ENCODE data around the gene CAMLG. TPM values are rescaled to one million over a fixed set of nuclear protein-coding genes. Genes with fewer than 3 reads are reported as not detected.
"Not testable (repeated sequence)": the region's sequence is repeated elsewhere in the genome, so short reads cannot be mapped to it uniquely, and the experiment has no call there.

Gene CAMLG
- total and polyA plus RNA-seq, 2 of the 8 experiments (the other 6 are each of a cell fraction or from before 2014, with no cell fraction given) = 12.3 to 42.8 TPM

GRCh38 chr5:134758504-134759341 lies 20.4 kb downstream of the CAMLG start, which contains the start of gene DDX46 (continued):
- no peak for TF ChIP-seq KDM1A (IDR thresholded peaks at IDR 0.05; ENCODE audit: borderline replicate concordance, low read length)
- TF ChIP-seq SIRT6 (IDR thresholded peaks at IDR 0.05; ENCODE audit: low read length) = no peak
- no peak for TF ChIP-seq RXRA (IDR thresholded peaks at IDR 0.05; ENCODE audit: insufficient read depth, low read depth, low read length)
- TF ChIP-seq TEAD4 (IDR thresholded peaks at IDR 0.05; ENCODE audit: low read depth, low read length) = no peak
- TF ChIP-seq EP300 (IDR thresholded peaks at IDR 0.05; ENCODE audit: borderline replicate concordance in 1 of 2, low read depth in 2 of 2, low read length in 2 of 2) = no peak

- H2AK5ac ChIP-seq (ENCODE audit: low read depth, low read length); H4K20me1 ChIP-seq (replicated peaks in 1 of 2; ENCODE audit: control insufficient read depth in 1 of 2, insufficient read depth in 2 of 2, low read length in 2 of 2); H3K9ac ChIP-seq (replicated peaks in 1 of 4; ENCODE audit: extremely low read depth in 1 of 4, low read depth in 3 of 4, low read length in 3 of 4); H3K4me1 ChIP-seq (replicated peaks in 1 of 4; ENCODE audit: control insufficient read depth in 3 of 4, insufficient read depth in 4 of 4, low read length in 3 of 4); H2AFZ ChIP-seq (ENCODE audit: low read length); H3K23me2 ChIP-seq (ENCODE audit: low read depth, low read length); H3K4me2 ChIP-seq (ENCODE audit: insufficient read depth in 1 of 2, low read depth in 2 of 2, low read length in 2 of 2); H2BK15ac ChIP-seq (ENCODE audit: low read length); H3K56ac ChIP-seq (replicated peaks; ENCODE audit: insufficient read length, low read depth, low read length); H2BK5ac ChIP-seq (ENCODE audit: low read depth, low read length); H3K14ac ChIP-seq (ENCODE audit: insufficient read length); FAIRE-seq; H3K23ac ChIP-seq (ENCODE audit: insufficient read length); H3K4ac ChIP-seq (replicated peaks; ENCODE audit: insufficient read length, low read depth, low read length); DNase-seq (ENCODE audit: low read depth in 1 of 2, low spot score in 2 of 2); H4K91ac ChIP-seq (replicated peaks; ENCODE audit: insufficient read length, low read length); H2BK12ac ChIP-seq (ENCODE audit: low read depth, low read length); H3K79me1 ChIP-seq (ENCODE audit: low read depth, low read length); H2BK120ac ChIP-seq (replicated peaks; ENCODE audit: low read depth, low read length); H2BK20ac ChIP-seq (ENCODE audit: low read length); H3K27me3 ChIP-seq (replicated peaks in 1 of 4; ENCODE audit: control insufficient read depth in 3 of 4, extremely low read depth in 1 of 4, insufficient read depth in 3 of 4, low read length in 3 of 4); H3K9me3 ChIP-seq (ENCODE audit: insufficient read depth in 2 of 2, low read depth in 1 of 2, low read length in 1 of 2); H4K5ac ChIP-seq (ENCODE audit: insufficient read length, low read depth, low read length); H3K27ac ChIP-seq (ENCODE audit: low read depth, low read length); H3K4me3 ChIP-seq (ENCODE audit: extremely low read depth in 1 of 4, insufficient read depth in 2 of 4, low read depth in 3 of 4, low read length in 4 of 4); H4K8ac ChIP-seq (ENCODE audit: extremely low read depth, insufficient read depth, low read length); H3K18ac ChIP-seq (ENCODE audit: extremely low read depth, low read length): not testable (repeated sequence)
- POLR2A ChIA-PET (ENCODE audit: partially characterized antibody) = interaction anchor here (0.6 to 1.0 kb wide), 3 partner anchors 9 to 74 kb away, joined by 3 to 6 read pairs (median 3); no protein-coding TSS in a partner anchor
- 93% methylated on average over 21 of the region's 21 CpGs; no CpG with 5 or more reads in 1 of the 2 experiments for WGBS, 2 experiments (ENCODE audit: extremely low coverage in 1 of 2, insufficient coverage in 1 of 2, insufficient read length in 1 of 2, insufficient replicate concordance in 2 of 2, low coverage in 1 of 2, low lambda C conversion rate in 2 of 2, missing lambda C conversion rate in 1 of 2)
- Histone ChIP-seq H3K79me2 (ENCODE audit: control insufficient read depth in 1 of 2, insufficient read depth in 2 of 2, low read length in 2 of 2) (peaks cover 4 to 23% of the 10 kb centered on the region in 2 experiments; a peak in 3 of 4 replicates), H3K36me3 (ENCODE audit: control insufficient read depth in 2 of 4, insufficient read depth in 4 of 4, low read length in 3 of 4) (peaks cover 16 to 83% (median 61%) of the 10 kb centered on the region in 4 experiments)
- CTCF ChIA-PET (ENCODE audit: partially characterized antibody) = interaction anchor here (0.6 kb wide), 1 partner anchor 105 kb away, joined by 4 read pairs; no protein-coding TSS in a partner anchor
Measured at GRCh38 chr5:134767528-134768291, 29.4 kb downstream of the CAMLG start.

Data from H1 (cell line).